Measurements from ENCODE around the gene IDE.

IDE gene

GRCh38 chr10:92553959-92554358 is 19.9 kb downstream of the IDE start:
- TF ChIP-seq RARB (CRISPR knock-in tag; IDR thresholded peaks at IDR 0.05): no peak
- TF ChIP-seq BACH2 (CRISPR knock-in tag; IDR thresholded peaks at IDR 0.05; ENCODE audit: borderline replicate concordance): no peak
- no peak for TF ChIP-seq CSDC2 (CRISPR knock-in tag; IDR thresholded peaks at IDR 0.05)
- TF ChIP-seq GLIS3 (CRISPR knock-in tag; IDR thresholded peaks at IDR 0.05): no peak
- TF ChIP-seq POU6F1 (CRISPR knock-in tag; IDR thresholded peaks at IDR 0.05; ENCODE audit: borderline replicate concordance, low read depth): no peak
- no peak for TF ChIP-seq ISL1 (CRISPR knock-in tag; IDR thresholded peaks at IDR 0.05)
- TF ChIP-seq ARNTL (CRISPR knock-in tag; IDR thresholded peaks at IDR 0.05; ENCODE audit: borderline replicate concordance, low read depth): no peak
- no peak for TF ChIP-seq ZFP30 (CRISPR knock-in tag; IDR thresholded peaks at IDR 0.05)
- TF ChIP-seq ZFP3 (CRISPR knock-in tag; IDR thresholded peaks at IDR 0.05): no peak
- no peak for TF ChIP-seq SNAI2 (CRISPR knock-in tag; IDR thresholded peaks at IDR 0.05)
- TF ChIP-seq ZNF8 (CRISPR knock-in tag; IDR thresholded peaks at IDR 0.05): no peak
- no peak for ATAC-seq

- ATAC-seq: no peak
- TF ChIP-seq CSDC2 (CRISPR knock-in tag; IDR thresholded peaks at IDR 0.05) (no peak), CSRNP3 (CRISPR knock-in tag; IDR thresholded peaks at IDR 0.05) (no peak), ARNTL (CRISPR knock-in tag; IDR thresholded peaks at IDR 0.05; ENCODE audit: borderline replicate concordance, low read depth) (no peak), ZNF565 (CRISPR knock-in tag; conservative IDR thresholded peaks at IDR 0.05; ENCODE audit: low read depth) (no peak), PPARA (CRISPR knock-in tag; IDR thresholded peaks at IDR 0.05; ENCODE audit: borderline replicate concordance) (no peak), ISL1 (CRISPR knock-in tag; IDR thresholded peaks at IDR 0.05) (no peak), ZFP3 (CRISPR knock-in tag; IDR thresholded peaks at IDR 0.05) (no peak), ESRRG (CRISPR knock-in tag; IDR thresholded peaks at IDR 0.05) (no peak), GLIS3 (CRISPR knock-in tag; IDR thresholded peaks at IDR 0.05) (no peak), TOX (CRISPR knock-in tag; IDR thresholded peaks at IDR 0.05; ENCODE audit: borderline replicate concordance) (no peak), RARB (CRISPR knock-in tag; IDR thresholded peaks at IDR 0.05) (no peak), PATZ1 (CRISPR knock-in tag; IDR thresholded peaks at IDR 0.05; ENCODE audit: borderline replicate concordance) (no peak), ZNF8 (CRISPR knock-in tag; IDR thresholded peaks at IDR 0.05) (no peak), TCF4 (CRISPR knock-in tag; IDR thresholded peaks at IDR 0.05; ENCODE audit: borderline replicate concordance) (no peak), TSHZ2 (CRISPR knock-in tag; IDR thresholded peaks at IDR 0.05) (no peak), POU6F1 (CRISPR knock-in tag; IDR thresholded peaks at IDR 0.05; ENCODE audit: borderline replicate concordance, low read depth) (no peak), ZNF70 (CRISPR knock-in tag; IDR thresholded peaks at IDR 0.05) (no peak), BACH2 (CRISPR knock-in tag; IDR thresholded peaks at IDR 0.05; ENCODE audit: borderline replicate concordance) (no peak)
Observed at GRCh38 chr10:92552310-92552709, 21.6 kb downstream of the IDE start.

GRCh38 chr10:92550924-92551323 is 23.0 kb downstream of the IDE start:
- ATAC-seq: no peak
- no peak for TF ChIP-seq GLIS3 (CRISPR knock-in tag; IDR thresholded peaks at IDR 0.05)

All from SK-N-SH treated with all-trans-retinoic acid at 6 μM for 48 hours (cell line).